PC-3 (cell line): ENCODE results near the gene MIPEP.

Experiments used
- CTCF ChIP-seq: fragments of 300-600 bp; sonication (generic); conservative IDR thresholded peaks from 2 replicates; pipeline ENCODE4 v1.5.1; 2017; ENCODE audit warnings: antibody characterized with exemption, low read depth, mild to moderate bottlenecking, low read length
- EZH2 ChIP-seq: fragments of 300-600 bp; sonication (generic); IDR thresholded peaks from one replicate; pipeline ENCODE4 v1.6.1; 2017; ENCODE audit warnings: antibody characterized with exemption, mild to moderate bottlenecking, low read length; ENCODE audit not compliant: unreplicated experiment
- EZH2phosphoT487 ChIP-seq: fragments of 300-600 bp; sonication (generic); IDR thresholded peaks from 2 replicates; pipeline ENCODE4 v1.6.1; 2018; ENCODE audit warnings: mild to moderate bottlenecking, antibody characterized with exemption, low read length, borderline replicate concordance

- no peak for TF ChIP-seq EZH2
- TF ChIP-seq CTCF, result no peak
- no peak for TF ChIP-seq EZH2phosphoT487
Observed at GRCh38 chr13:23771956-23772355, 117.2 kb downstream of the MIPEP start.
